ENCODE data around the gene PITHD1.
A peak's percentile ranks its signal among the peaks of the same experiment; 100 is the strongest.
"Not testable (repeated sequence)": the region's sequence is repeated elsewhere in the genome, so short reads cannot be mapped to it uniquely, and the experiment has no call there.

Gene PITHD1

GRCh38 chr1:23777979-23778814 lies at the start of gene PITHD1:
Gene PITHD1, plus strand, starts transcription at chr1:23778418. Its CDS starts 98 bp downstream, at chr1:23778516.
- TF ChIP-seq CTCF (IDR thresholded peaks at IDR 0.05; ENCODE audit: insufficient read depth, missing control alignments) = no peak
- no peak for FAIRE-seq
- peak; percentile 58 for DNase-seq (ENCODE audit: insufficient read length, low spot score)

GRCh38 chr1:23732363-23733224 lies 45.6 kb upstream of the PITHD1 start:
- TF ChIP-seq CTCF (IDR thresholded peaks at IDR 0.05; ENCODE audit: insufficient read depth, missing control alignments) = no peak
- DNase-seq (ENCODE audit: insufficient read length, low spot score) = no peak
- no peak for FAIRE-seq

- not testable (repeated sequence) for FAIRE-seq; DNase-seq (ENCODE audit: insufficient read length, low spot score)
Observed at GRCh38 chr1:23733281-23733680, 44.9 kb upstream of the PITHD1 start.

- DNase-seq (ENCODE audit: insufficient read length, low spot score) (no peak), FAIRE-seq (no peak)
- no peak for TF ChIP-seq CTCF (IDR thresholded peaks at IDR 0.05; ENCODE audit: insufficient read depth, missing control alignments)
Observed at GRCh38 chr1:23736437-23737134, 41.6 kb upstream of the PITHD1 start.

- DNase-seq (ENCODE audit: insufficient read length, low spot score) (no peak), FAIRE-seq (no peak)
- TF ChIP-seq CTCF (IDR thresholded peaks at IDR 0.05; ENCODE audit: insufficient read depth, missing control alignments) = no peak
Observed at GRCh38 chr1:23741609-23742008, 36.6 kb upstream of the PITHD1 start.

- DNase-seq (ENCODE audit: insufficient read length, low spot score) (no peak), FAIRE-seq (no peak)
- TF ChIP-seq CTCF (IDR thresholded peaks at IDR 0.05; ENCODE audit: insufficient read depth, missing control alignments) = no peak
Observed at GRCh38 chr1:23742670-23743286, 35.4 kb upstream of the PITHD1 start.

Data from D721Med (cell line).